T-helper 17 cell (primary cell): ENCODE results near the gene PTGES3L. TPM values are rescaled to one million over a fixed set of nuclear protein-coding genes. Genes with fewer than 3 reads are reported as not detected.
"Not testable (repeated sequence)": the region's sequence is repeated elsewhere in the genome, so short reads cannot be mapped to it uniquely, and the experiment has no call there.

ENCODE experiments used
- ATAC-seq: fragments of 150-1000 bp; cut with Tn5 transposase; 2 replicates; pipeline ENCODE4 v1.10.0; 2021; ENCODE audit warnings: mild to moderate bottlenecking, moderate library complexity
- DNase-seq, 3 donors: peaks; one replicate each; pipeline versions ENCODE4 v3.0.0 to v3.0.0-alpha.2; 2020 to 2021
- H3K9me3 ChIP-seq: one replicate; pipeline ENCODE4 v1.7.0; 2013; ENCODE audit warnings: low read length, mild to moderate bottlenecking; ENCODE audit not compliant: control insufficient read depth, poor library complexity, severe bottlenecking
- H3K27ac Mint-ChIP-seq: one replicate; pipeline ENCODE4 v1.8.0; 2022; ENCODE audit warnings: mild to moderate bottlenecking, moderate library complexity, mixed read lengths
- H3K27me3 Mint-ChIP-seq: one replicate; pipeline ENCODE4 v1.8.0; 2022; ENCODE audit warnings: mixed read lengths
- H3K36me3 Mint-ChIP-seq: one replicate; pipeline ENCODE4 v1.8.0; 2022; ENCODE audit warnings: low read depth, mixed read lengths
- H3K4me1 Mint-ChIP-seq: one replicate; pipeline ENCODE4 v1.8.0; 2022; ENCODE audit warnings: mild to moderate bottlenecking, mixed read lengths
- H3K4me3 Mint-ChIP-seq: one replicate; pipeline ENCODE4 v1.8.0; 2022; ENCODE audit warnings: mild to moderate bottlenecking, moderate library complexity, mixed read lengths
- total RNA-seq, 4 donors: library from RNA in 2 of 4; stranded (reverse) in 2 of 4; gene quantifications; one replicate each; pipeline ENCODE4 v1.2.3 and lab custom pipeline; 2022 to 2026

PTGES3L gene
- total RNA-seq, 2 donors from 2014 or later, result 2.3 TPM; not detected in 1

DNA sequence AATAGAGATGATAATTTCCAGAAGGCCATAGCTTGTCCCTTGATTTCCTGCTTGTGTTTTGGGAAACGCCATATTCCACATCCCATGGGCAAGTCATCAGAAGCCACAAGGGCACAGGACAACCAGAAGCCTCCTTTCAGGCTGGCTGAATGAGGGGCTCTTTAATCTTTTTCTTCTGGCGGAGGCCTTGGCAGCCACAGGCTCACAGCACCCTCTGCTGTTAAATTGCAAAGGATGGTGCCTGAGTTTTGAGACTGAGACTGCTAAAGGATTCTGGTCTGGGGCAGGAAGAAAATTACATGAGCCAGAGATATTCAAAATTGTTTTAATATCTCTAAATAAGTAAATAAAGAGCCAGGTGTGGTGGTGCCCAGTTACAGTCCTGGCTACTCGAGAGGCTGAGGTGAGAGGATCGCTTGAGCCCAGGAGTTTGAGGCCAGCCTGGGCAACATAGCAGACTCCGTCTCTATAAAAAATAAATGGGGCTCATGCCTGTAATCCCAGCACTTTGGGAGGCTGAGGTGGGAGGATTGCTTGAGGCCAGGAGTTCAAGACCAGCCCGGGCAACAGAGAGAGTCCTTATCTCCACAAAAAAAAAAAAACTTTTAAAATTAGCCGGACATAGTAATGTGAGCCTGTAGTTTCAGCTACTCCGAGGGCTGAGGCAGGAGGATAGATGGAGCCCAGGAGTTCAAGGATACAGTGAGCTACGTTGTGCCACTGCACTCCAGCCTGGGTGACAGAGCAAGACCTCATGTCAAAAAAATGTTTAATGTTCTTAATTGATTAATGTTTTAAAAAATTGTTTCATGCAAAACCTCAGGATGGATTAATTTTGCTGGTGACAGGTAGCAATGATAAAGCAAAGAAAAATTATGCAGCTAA, 41.9 kb downstream of the PTGES3L start:
- DNase-seq (no peak), ATAC-seq (no peak)
- no peaks in the 10 kb centered on the region for H3K36me3 Mint-ChIP-seq
- H3K9me3 ChIP-seq, result no peaks in the 10 kb centered on the region
- peak overlapping the region; percentile 65 for H3K27ac Mint-ChIP-seq
- no peaks in the 10 kb centered on the region for H3K27me3 Mint-ChIP-seq
- peaks cover 2% of the 10 kb centered on the region for H3K4me1 Mint-ChIP-seq
- H3K4me3 Mint-ChIP-seq, result no peak overlapping the region

DNA sequence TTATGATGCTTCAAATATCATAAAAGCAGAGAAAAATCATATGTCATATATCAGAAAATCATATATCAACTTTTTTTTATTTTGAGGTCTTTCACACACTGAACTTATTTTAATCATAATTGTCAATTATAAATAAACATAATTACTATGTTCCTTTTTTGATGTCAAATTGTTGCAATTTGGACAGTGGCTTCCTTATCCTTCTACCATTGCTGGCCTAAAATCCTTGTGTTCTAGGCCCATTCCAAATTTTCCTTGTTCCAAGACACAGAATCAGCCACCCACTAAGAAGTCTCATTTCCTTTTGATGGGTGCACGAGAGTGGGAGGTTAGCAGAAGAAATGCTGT, 50.4 kb downstream of the PTGES3L start:
- no peaks in the 10 kb centered on the region for H3K36me3 Mint-ChIP-seq
- peaks cover 19% of the 10 kb centered on the region for H3K27me3 Mint-ChIP-seq
- no peak overlapping the region for H3K4me3 Mint-ChIP-seq
- no peak for DNase-seq
- no peaks in the 10 kb centered on the region for H3K9me3 ChIP-seq
- H3K27ac Mint-ChIP-seq, result no peak overlapping the region
- no peak for ATAC-seq
- peaks cover 2% of the 10 kb centered on the region for H3K4me1 Mint-ChIP-seq

DNA sequence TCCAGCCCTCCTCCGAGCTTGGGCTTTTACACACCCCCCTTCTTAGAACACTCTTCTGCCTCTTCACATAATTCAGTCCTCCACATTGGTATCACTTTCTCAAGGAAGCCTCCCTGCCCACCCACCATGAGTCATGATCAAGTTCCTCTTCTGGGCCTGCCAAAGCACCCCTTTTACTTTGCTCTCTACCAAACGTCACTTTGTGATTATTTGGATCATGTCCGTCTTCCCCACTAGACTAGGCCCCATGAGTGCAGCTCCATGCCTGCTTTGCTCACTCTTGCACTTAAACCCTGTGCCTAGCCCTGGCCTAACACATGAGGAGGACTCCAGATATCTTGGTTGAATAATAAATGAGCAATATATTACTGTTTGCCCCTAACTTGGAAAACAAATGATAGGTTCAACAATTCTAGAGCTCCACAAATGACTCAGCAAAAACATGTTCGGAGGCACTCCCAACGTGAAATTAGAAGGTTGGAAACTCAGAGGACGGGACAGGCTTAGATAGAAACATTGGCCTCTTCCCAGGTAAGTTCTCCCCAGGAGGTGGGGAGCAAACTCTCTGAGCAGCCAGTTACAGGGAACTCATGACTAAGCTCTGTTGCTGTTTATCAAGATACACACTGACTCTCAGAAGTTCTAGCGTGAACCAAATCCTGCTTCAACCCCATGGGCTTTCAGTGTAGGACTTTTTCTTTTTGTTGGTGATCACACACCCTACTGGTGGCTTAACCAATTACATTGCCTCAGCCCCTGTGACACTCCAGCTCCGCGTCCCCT, 51.0 kb downstream of the PTGES3L start:
- H3K4me3 Mint-ChIP-seq, result no peak overlapping the region
- H3K27ac Mint-ChIP-seq, result peak overlapping the region; percentile 43
- DNase-seq, result no peak
- H3K27me3 Mint-ChIP-seq, result peaks cover 19% of the 10 kb centered on the region
- H3K36me3 Mint-ChIP-seq, result no peaks in the 10 kb centered on the region
- ATAC-seq, result peak; percentile 45
- H3K4me1 Mint-ChIP-seq, result peaks cover 2% of the 10 kb centered on the region
- no peaks in the 10 kb centered on the region for H3K9me3 ChIP-seq

DNA sequence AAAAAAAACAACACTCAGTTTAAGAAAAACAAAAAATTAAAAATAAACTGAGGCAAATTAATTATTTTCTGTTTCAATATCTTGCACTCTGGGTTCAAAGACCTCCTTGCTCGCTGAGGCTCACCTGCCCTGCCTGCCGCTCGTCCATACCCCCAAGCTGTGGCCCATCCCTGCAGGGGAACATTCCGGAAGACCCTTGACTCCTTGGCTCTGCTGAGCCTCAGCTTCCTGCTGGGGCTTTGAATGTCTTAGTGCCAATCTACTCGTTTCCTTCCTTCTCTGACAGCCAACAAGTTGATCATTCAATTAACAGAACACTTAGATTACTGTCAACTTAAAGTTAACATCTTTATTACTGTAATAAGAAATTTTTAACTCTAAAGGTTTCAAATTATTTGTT, 55.0 kb downstream of the PTGES3L start:
- H3K9me3 ChIP-seq, result no peaks in the 10 kb centered on the region
- Mint-ChIP-seq H3K36me3 (no peaks in the 10 kb centered on the region), H3K27ac (no peak overlapping the region), H3K4me3 (no peak overlapping the region), H3K27me3 (peaks cover 16% of the 10 kb centered on the region), H3K4me1 (peaks cover 2% of the 10 kb centered on the region)
- no peak for DNase-seq
- ATAC-seq, result no peak

DNA sequence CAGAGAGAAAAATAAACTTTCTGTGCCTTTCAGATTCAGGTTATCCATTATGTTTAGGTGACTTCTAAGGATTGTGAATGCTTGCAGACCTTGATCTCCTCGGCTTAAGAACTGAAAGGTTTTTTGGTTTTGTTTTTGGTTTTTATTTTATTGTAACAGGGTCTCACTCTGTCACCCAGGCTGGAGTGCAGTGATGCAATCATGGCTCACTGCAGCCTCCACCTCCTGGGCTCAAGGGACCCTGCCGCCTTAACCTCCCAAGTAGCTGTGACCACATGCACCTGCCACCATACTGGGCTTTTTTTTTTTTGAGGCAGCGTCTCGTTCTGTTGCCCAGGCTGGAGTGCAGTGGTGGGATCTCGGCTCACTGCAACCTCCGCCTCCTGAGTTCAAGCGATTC, 56.4 kb downstream of the PTGES3L start:
- not testable (repeated sequence) for H3K9me3 ChIP-seq

DNA sequence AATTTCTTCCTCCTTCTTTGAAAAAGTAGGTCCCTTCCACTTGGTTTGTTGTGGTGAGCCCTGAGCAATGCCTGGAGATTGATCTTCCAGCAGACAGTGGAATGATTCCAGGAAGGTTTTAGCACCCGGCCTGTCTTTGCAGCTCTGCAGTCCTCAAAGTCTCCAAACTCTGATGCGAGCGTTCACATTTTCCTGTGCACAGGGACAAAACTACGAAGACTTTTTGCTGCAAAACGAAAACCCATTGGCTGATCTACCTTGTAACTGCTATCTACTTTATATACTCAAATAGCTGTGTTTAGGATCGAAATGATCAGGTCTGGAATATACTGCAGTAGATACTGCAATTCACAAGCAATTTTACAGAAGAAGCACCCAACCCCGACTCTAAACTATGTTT, 57.6 kb downstream of the PTGES3L start:
- no peaks in the 10 kb centered on the region for H3K9me3 ChIP-seq
- Mint-ChIP-seq H3K27me3 (peaks cover 17% of the 10 kb centered on the region), H3K27ac (no peak overlapping the region), H3K4me1 (peaks cover 2% of the 10 kb centered on the region), H3K36me3 (no peaks in the 10 kb centered on the region), H3K4me3 (no peak overlapping the region)
- ATAC-seq (no peak), DNase-seq (no peak)

More for the DNA sequence above, 56.4 kb downstream of the PTGES3L start:
- H3K4me1 Mint-ChIP-seq, H3K36me3 Mint-ChIP-seq, DNase-seq, H3K27ac Mint-ChIP-seq, ATAC-seq, H3K4me3 Mint-ChIP-seq: not testable (repeated sequence)
- H3K27me3 Mint-ChIP-seq, result peaks cover 19% of the 10 kb centered on the region

DNA sequence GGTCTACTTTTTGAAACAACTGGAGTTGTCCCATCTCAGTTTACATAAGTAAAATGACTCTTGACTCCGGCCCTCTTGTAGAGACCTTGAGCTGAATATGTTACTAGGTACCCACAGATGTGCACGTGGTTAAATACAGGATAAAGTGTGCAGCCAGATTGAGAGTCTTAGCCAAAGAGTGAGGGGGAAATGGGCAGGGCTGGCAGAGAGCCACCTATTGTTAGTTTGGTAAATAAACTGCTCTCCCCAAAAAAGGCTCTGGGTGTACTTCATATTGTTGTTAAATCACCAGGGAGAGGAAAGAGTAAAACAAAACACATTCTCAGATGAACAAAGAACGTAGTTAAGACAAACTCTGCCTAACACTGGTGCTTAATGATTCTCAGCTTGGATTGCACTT, 59.0 kb downstream of the PTGES3L start:
- Mint-ChIP-seq H3K36me3 (no peaks in the 10 kb centered on the region), H3K4me3 (no peak overlapping the region), H3K4me1 (peaks cover 2% of the 10 kb centered on the region), H3K27me3 (peaks cover 17% of the 10 kb centered on the region), H3K27ac (no peak overlapping the region)
- ATAC-seq, result no peak
- no peaks in the 10 kb centered on the region for H3K9me3 ChIP-seq
- DNase-seq, result no peak

DNA sequence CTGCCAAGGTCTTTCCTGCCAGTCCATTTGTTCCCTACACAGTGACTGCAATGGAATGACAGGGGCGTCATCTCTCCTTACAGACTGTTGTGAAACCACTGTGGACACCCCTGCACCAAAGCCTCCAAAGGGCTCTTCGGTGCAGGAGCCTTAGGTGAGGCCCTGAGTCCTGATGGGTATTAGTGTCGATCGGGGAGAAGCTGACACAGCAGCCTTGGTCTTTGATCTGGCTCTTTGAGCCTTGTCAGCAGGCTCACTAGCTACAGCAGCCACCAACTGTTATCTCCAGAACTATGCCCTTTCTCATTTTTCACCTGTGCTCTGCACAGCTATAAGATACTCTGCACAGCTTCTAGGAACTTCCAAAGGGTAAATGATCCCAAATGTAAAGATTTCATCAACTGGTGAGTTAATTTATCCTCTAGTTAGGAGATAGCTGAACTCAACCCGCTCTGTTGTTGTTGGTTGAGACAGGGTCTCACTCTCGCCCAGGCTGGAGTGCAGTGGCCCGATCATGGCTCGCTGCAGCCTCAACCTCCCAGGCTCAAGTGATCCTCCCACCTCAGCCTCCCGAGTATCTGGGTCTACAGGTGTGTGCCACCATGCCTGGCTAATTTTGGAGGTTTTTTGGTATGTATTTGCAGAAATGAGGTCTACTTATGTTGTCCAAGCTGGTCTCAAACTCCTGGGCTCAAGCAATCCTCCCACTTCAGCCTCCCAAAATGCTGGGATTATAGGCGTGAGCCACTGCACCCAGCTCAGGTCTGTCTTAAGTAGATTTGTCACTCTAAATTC, 59.6 kb downstream of the PTGES3L start:
- ATAC-seq (no peak), DNase-seq (no peak)
- no peaks in the 10 kb centered on the region for H3K9me3 ChIP-seq
- H3K4me1 Mint-ChIP-seq, result no peaks in the 10 kb centered on the region
- peaks cover 17% of the 10 kb centered on the region for H3K27me3 Mint-ChIP-seq
- no peak overlapping the region for H3K27ac Mint-ChIP-seq
- no peak overlapping the region for H3K4me3 Mint-ChIP-seq
- no peaks in the 10 kb centered on the region for H3K36me3 Mint-ChIP-seq

DNA sequence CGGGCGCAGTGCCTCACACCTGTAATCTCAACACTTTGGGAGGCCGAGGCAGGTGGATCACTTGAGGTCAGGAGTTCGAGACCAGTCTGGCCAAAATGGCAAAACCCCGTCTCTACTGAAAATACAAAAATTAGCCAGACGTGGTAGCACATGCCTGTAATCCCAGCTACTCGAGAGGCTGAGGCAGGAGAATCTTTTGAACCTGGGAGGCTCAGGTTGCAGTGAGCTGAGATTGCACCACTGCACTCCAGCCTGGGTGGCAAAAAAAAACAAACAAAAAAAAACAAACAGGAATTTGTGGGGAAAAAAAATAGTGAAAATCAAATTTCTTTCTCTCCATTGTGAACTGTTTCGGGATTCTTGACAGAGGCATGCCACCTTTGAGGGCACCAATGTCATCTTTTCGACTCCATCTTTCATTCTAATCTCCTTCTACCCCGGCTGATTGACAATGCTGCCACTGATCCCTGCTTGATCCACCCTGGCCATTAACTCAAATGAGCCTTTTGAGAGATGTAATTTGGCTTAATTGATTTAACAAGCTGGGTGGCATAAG, 60.3 kb downstream of the PTGES3L start:
- H3K36me3 Mint-ChIP-seq, ATAC-seq, H3K27ac Mint-ChIP-seq, H3K4me3 Mint-ChIP-seq, H3K4me1 Mint-ChIP-seq, H3K9me3 ChIP-seq, DNase-seq: not testable (repeated sequence)
- peaks cover 11% of the 10 kb centered on the region for H3K27me3 Mint-ChIP-seq

DNA sequence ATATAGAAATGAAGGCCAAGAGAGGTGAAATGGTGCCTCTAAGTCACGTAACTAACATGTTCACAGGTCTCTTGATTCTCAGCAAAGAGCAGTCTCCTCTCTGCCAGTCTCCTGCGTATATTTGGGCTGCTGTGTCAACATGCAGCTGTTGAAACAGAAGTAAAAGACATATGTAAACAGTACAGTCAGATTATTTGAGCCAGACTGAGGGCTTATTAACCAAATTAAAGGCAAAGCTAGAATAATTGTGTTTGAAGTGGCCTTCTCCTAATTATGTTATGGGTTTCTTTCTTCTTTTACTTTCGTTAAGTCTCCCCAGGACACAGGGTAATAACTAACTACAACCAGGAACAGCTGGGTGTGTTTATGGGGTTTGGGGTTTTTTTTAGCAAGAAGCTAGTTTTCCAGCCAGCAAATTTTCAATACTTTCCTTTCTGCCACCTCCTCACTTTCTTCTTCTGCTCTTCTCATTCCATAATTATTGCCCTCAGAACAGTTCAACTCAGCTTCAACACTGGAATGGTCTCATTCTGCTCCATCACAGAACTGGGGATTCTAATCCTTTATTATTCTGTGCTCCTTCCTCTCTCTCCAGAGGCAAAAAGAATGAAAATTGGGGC, 60.9 kb downstream of the PTGES3L start:
- ATAC-seq, result no peak
- no peak for DNase-seq
- no peaks in the 10 kb centered on the region for H3K36me3 Mint-ChIP-seq
- no peaks in the 10 kb centered on the region for H3K9me3 ChIP-seq
- peaks cover 11% of the 10 kb centered on the region for H3K27me3 Mint-ChIP-seq
- no peak overlapping the region for H3K27ac Mint-ChIP-seq
- H3K4me3 Mint-ChIP-seq, result no peak overlapping the region
- no peaks in the 10 kb centered on the region for H3K4me1 Mint-ChIP-seq
